Activated CD8-positive, alpha-beta memory T cell treated with anti-CD3 and anti-CD28 coated beads, Interleukin-2, amount 50 U/mL, for 4 hours (primary cell): ENCODE results near the gene PDE1C.
"Not testable (repeated sequence)": the region's sequence is repeated elsewhere in the genome, so short reads cannot be mapped to it uniquely, and the experiment has no call there.

Source experiments
- DNase-seq: peaks from one replicate; pipeline ENCODE4 v3.0.0-alpha.2; 2020

Gene PDE1C

DNA sequence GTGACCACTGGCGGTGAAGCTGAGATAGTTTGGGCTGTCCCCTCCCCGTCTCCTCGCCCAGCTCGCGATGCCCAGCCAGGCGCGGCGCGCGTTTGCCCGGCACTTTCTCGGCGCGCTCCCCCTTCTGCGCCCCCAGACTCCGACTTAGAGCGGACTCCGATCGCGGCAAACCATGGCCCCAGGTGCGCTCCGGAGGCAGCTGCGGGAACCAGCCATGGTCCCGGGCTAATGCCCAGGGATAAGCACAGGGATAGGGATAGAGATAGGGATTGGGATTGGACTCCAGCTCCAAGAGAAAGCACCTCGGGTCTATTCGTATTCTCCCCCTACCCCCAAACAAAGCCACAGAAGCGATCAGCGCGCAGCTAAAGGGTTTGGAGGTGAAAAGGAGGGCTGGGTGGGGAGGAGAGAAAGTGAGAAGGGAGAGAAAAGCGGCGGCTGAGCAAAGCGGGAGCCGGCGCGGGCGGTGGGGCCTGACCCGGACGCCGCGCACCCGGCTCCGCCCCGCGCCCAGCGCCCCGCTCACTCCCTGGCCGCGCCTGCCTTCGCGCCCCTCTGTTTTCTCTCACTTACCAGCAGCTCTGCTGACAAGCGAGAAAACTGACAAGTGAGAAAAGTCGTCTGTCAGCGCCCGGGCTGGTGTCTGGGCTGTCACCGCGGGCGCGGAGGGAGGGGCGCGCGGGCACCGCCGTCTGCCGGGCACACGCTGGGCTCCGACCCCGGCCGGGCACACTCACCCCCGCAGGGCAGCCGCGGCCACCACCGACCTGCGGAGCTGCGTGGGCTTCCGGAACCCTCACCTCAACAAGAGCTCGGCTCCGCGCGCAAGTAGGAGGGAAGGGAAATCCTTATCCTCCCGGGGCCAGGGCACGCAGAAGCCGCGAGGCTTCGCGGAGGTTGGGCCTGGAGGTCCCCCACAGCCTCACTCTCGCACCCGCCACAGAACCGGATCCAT, at the start of gene PDE1C:
Gene PDE1C (minus strand): TSS at position 2 of the 955 bp plus-strand sequence.
- DNase-seq: no peak

DNA sequence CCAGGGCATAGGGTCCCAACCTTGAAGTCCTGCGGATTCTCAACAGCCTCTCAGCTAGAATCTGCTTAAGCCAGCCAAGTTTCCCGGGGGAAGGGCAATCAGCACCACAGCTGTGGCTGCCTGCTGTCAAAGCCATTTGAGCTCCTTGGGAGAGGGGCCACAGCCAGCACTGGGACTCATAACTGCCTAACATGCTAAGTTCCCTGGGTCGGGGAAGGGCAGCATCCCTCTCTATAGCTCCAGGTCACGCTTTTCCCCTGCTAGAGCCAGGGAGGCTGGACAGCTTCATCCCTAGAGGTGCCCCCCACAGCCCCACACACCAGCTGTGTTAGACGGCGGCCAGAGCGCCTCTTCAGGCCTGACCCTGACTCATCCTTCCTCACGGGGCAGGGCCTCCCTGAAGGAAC, 49.6 kb upstream of the PDE1C start:
- DNase-seq: no peak

DNA sequence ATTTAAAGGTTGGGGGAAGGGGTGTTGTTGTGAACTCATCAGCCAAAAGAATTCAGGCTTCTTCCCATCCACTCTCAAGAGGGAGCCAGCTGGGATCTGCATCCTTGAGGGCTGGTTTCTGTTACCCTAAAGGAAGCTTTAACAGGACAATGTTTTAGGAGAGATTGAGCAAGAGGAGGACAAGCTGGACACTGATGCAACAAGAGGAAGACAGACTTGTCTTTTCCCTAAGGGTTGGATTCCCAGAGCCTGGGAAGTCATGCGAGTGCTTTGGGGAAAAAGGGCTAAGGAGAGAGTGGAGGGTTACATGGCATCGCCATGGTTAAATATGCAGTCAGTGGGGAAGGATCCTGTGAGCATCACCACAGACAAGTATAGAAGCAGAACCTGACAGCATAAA, 47.6 kb upstream of the PDE1C start:
- DNase-seq: no peak

DNA sequence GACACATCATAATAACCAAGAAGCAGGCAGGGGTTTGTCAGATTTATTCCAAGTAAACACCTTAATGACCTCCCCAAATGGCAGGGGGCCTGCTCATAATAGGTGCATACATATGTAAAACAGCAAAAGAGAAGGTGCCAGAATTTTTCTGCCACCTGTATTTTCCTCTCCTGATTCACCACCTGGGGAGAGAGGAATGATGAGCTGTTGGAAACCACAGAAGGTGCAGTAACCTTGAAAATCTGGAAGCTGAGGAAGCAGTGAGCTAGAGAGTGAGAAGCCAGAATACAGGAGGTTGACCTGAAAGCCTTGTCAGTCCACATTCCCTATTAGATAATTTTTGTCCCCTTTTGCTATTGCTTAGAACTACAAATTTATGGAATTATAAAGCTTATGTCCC, 46.2 kb upstream of the PDE1C start:
- DNase-seq: no peak

DNA sequence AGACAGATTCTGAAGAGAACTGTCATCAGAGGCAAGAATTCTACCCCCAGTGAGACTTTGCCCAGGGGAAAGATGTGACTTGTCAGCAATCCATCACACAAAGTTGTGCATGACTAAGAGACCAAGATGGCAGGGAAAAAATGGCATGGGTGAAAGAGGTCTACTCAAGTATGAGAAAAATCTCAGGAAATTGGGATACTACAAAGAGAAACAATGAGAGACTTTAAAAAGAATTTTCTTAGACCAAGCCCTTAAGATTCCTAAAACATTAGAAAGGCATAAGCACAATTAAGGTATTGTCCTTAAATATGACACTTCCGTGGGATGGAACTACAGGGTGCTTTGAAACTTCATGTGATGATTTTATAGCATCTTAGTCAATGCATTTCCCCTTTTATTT, 45.6 kb upstream of the PDE1C start:
- no peak for DNase-seq

DNA sequence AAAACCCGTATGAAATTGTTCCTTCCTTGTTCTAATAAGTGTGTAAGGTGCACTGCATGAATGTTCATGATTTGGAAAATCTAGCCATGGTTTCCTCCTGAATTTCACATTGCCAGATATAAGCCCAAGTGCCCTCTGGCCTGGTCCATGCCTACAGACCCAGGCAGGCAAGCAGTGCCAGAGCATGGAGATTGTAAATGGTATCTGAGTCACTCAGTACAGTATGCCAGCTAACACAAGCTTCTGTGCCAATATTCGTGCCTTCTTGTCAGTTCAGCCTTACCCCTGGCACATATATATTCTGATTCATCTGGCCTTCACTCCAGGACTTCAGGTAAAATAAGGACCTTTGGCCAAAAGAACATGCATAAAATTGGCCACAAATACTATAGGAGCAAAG, 38.4 kb upstream of the PDE1C start:
- DNase-seq: no peak

DNA sequence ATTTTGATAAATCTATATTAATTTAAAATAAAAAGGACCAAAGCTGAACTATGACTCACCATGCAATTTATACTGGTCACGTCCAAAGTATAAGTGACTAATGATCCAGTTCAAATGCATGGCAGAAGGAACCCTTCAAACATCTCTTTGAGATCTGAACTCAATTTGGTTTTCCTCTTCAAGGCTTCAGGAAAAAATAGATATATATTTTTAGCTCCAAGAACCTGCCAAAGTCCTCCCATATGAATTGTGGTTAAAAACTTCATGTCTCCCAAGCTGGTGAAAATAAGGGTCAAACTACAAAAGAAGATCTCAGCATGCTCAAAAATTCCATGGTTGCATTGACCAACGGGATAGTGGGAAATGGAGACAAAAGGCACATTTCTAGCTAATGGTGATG, 34.6 kb upstream of the PDE1C start:
- DNase-seq: no peak

DNA sequence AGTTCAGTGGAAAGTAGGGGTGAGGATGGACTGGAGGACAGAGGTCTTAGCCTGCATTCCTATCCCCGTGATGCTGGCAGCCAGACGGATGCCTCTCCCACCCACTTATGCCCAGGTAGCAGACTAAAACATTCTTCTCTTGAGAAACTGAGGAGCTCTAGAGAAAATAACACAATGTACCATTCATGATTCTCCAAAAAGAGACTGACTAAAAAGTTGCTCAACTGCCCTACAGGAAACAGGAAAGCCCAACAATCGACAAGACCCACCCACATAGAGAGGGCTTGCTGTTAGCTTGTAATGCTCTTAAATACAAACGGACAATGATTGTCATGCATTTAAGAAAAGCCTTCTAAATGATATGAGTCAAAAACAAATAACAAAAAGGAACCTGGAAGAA, 33.2 kb upstream of the PDE1C start:
- DNase-seq: no peak

DNA sequence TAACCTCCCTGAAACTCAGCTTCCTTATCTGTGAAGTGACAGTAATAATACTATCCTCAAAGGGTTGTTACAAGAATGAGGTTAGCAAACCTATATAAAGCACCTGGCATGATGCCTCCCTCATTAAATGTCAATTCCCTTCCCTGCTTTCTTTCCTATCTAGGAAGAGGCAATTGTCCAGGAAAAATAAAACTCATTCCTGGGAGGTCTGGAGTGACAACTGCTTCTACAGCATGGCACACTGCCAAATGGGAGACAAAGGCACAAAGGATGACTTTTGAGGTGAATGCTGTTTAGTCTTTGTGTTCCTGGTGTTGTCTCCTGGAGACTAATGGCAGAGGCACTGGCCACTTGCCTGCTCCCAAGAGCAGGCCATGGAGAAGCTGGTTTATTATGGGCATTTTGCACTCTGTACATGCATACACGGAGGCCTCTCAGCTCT, 32.2 kb upstream of the PDE1C start:
- DNase-seq: no peak

DNA sequence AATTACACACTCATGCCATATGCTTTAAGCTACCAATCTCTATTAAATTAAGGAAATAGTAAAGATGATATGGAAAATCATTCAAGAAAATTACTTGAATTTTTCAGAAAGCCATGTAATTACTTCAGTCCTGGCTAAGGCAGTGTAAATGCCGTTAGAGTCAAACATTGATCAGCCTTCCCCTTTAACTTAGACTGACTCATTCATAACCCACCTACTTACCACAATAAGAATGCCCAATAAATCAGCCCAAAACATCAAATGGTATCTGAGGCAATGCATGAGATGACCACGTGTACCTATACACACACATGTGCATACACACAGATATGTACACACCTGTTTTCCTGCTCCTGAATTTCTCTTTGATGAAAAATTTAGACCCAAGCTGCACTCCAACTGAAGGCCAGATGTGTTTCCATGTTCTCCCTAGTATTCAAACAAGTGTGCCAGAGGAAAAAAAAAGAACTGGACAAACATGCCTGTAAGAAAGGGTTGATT, 30.2 kb upstream of the PDE1C start:
- DNase-seq: no peak

DNA sequence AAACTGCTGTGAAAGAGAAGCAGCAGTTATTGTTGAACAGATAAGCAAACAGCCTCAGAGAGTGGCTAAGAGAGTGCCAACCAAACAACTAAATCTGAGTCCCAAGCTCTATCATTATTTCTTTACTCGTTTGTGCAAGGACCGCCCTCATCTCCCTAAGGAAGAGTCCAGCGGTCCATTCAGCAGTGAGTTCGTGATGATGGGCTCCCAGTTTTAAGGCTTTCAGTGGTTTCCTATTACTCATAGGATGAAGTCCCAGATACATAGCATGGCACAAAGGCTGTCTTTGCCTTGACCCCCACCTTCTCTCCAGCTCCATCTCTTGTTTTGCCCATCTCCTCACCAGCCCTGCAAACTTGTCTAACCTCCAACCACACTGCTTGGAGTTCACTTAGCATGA, 24.3 kb upstream of the PDE1C start:
- DNase-seq: no peak

DNA sequence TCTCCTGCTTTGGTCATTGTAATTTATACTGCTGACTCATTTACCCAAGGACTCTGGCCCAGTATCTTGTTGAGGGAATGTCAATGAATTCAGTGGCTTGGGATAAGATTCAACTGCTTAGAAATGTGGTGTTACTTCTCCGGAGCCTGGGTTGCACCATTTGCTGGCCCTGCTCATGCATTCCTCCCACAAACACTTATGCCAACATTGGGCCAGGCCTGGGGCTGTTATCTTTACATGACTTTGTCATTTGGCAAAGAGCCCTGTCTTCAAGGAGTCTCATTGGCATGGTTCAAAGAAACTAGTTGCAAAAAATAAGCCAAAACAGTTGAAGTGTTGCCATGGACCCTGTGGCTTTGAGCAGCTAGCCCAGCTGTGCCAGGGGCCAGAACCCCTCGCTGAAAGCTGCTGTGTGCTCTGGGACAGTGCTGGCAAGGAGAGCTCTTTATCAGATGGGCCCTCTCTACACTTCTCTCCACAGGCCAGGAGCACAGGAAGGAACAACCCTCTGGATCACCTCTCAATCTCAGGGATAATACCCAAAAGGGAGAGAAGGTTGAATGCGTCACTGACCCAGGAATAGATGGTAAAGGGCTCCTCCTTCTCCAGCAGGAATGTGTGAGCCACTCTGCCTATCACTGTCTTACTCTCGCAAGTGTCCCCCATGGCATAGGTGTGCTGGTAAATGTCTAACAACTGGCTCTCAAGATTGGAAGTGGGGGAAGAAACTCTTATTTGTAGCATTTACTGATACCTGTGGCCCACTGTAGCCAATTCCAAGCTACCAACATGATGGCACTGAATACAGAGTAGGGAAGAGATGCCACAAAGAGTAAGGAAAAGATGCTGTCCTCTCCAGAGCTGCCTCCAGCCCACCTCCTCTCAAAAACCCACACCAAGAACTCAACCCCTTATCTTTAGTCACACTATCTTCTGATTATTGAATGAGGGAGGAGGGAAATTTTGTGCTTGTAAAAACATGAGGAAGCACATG, 23.5 kb upstream of the PDE1C start:
- DNase-seq: no peak

DNA sequence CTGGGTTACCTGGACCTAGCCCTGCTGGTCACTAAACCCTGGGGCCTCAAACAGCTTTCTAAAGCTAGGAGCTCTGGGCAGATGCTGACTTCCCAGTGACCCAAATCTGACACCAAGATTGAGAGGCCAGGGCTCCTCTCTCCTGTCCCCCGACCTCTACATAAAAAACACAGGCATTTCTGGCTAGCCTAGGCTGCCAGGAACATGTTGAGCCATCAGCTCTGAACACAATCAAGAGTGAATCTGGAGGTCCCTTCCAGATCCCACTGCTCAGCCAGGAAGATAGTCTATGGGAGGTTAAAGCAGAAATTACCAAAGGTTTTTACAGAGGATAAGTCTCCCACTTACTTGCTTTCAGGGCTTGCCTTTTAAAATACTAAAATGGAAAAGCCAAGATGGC, 22.1 kb upstream of the PDE1C start:
- DNase-seq: no peak

DNA sequence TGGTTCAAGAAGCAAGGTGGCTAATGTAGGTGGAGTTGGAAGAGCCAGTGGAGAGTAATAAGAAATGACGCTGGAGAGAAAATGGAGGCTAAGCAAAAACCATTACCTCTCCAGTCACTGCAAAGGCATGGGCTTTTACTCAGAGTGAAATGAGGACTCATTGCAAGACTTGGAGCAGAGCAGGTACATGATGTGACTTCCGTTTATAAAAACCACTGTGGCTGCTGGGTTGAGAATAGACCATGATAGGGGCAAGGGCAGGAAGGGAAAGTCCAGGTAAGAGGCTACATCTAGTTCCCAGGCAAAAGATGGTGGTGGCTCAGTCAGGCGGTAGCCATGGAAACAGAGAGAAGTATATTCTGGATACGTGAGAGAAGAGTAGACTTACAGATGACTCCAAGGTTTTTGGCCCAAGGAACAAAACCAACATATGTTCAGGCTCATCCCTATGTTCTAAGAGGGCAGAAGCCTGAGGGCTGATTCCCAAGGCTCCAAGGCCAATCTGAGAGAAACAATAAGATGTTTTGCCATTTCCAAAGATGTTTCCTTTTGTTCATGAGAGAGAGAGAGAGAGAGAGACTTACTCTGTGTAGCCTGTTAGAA, 21.5 kb upstream of the PDE1C start:
- DNase-seq: no peak

DNA sequence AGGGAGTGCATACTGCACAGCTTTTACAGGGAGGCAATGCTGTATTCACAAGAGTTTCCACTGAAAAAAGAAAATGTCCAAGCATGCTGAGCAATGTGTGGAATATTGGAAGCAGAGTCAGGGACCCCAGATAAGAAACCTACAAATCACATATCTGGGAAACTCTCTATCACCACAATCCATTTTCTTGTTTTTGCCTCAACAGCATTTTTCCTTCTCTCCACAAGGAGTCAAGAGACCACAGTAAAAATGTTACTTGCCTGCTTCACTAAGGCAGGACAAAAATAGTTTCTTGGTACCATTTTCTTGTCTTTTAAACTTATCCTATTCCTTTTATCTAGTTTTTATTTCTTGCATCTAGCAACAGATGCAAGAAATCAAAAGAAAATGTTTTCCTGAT, 19.5 kb upstream of the PDE1C start:
- DNase-seq: no peak

DNA sequence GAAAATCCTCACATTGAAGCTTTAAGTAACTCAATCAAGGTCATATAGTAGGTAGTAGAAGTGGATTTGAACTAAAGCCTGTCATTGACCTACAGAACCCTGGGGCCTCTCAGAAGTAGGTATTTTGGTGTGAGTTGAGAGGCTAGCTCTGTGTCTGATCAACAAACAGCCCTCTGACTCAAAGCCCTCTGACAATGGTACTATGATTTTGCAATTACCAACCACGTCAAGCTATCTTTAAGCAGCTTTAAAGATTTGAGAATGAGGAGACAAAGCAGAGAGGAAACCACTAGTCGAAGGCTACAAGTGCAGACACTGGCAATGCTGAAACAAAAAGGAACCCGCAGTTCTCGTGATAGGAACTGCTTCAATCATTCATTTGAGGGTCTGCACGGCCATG, 19.0 kb upstream of the PDE1C start:
- no peak for DNase-seq

DNA sequence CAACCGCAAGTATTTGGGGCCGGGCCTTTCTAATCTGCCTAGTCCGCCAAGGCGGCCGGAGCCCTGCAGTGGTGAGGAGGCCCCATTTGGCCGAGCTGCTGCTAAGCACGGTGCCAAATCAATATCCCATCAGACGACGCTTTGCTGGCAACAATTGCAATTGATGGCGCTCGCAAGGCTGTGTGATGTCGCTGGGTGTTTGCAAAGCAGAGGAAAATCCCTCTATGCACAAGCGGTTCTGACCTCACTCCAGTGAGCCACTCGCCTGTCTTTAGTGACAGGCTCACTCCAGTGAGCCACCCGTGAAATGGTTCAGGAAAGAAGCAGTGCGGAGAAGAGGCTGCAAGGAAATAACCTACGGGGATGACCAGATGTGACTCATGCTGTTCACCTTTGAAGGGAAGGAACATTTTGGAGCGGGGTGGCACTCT, 18.3 kb upstream of the PDE1C start:
- no peak for DNase-seq

DNA sequence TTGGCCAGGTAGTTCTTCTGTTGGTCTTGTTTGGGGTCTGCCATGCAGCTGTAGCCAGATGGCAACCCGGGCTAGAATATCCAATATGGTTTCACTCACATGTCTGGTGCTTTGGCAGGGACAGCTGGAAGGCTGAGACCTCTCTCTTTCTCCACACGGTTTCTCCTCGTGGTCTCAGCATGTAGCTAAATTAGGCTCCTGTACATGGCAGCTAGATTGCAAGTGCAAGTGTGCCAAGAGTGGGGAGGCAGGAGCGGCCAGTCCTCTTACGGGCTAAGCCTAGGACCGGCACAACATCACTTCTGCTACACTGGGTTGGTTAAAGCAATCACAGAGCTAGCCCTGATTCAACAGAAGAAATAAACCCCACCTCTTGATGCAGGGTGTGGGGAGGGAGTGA, 9.3 kb upstream of the PDE1C start:
- no peak for DNase-seq

DNA sequence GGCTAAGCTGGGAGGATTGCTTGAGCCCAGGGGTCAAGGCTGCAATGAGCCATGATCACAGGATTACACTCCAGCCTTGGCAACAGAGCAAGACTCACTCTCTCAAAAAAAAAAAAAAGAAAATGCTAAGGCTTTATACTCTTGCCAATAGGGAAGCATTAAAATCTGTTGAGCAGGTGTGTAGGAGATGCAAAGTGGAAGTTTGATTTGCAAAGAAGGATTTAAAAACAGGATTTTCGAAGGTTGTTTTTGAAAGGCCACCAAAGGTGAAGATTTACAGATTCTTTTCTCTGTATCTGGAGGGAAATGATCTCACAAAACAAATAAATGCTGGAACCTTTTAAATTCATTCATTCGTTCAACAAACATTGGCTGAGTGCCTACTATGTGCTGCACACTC, 8.6 kb upstream of the PDE1C start:
- no peak for DNase-seq

DNA sequence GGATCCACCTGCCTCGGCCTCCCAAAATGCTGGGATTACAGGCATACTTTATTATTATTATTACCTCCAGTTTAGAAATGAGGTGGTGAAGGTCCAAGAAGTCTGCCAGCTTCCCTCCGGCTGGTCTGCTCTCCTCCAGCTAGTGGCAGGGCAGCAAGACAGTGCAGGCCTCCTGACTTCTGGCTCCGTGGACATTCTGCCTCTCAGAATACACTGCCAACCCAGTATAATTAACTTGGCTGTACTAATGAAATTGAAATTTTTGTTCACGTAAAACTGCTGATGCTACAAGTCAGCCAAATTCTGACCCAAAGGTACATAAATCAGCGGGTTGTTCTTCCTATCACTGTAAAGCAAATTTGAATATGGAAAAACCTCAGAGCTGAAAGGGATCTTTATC, 7.6 kb upstream of the PDE1C start:
- DNase-seq: no peak

DNA sequence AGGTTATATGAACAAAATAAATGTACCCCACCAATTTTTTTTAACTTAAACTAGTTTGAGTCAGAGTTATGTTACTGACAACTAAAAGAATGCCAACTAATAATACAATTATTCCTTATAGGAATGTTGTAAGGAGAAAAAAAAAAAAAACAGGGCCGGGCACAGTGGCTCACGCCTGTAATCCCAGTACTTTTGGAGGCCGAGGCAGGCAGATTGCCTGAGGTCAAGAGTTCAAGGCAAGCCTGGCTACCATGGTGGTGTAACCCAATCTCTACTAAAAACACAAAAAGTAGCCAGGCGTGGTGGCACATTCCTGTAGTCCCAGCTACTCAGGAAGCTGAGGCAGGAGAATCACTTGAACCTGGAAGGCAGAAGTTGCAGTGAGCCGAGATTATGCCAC, 6.6 kb upstream of the PDE1C start:
- not testable (repeated sequence) for DNase-seq

DNA sequence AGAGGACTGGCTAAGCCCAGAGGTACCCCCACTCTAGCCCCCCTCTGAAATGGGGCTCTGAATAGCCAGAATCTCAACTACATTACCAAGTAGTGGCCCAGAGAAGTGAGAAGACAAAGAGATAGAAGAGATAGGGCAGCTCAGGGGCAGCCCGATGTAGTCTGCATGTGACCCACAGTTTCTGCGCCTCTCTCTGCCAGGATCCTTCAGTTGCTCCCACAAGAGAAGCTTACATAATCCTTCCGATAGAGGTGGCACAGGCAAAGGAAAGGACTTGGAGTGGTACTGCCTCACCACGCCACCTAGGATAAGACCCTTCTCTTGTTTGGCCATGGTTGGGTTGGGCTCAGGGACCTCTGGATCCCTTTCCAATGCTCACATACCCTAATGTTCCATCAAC, 5.4 kb upstream of the PDE1C start:
- DNase-seq: no peak
